ENCODE measurements around the gene GTF3C2.
"Not testable (repeated sequence)": the region's sequence is repeated elsewhere in the genome, so short reads cannot be mapped to it uniquely, and the experiment has no call there.

Gene GTF3C2

DNA sequence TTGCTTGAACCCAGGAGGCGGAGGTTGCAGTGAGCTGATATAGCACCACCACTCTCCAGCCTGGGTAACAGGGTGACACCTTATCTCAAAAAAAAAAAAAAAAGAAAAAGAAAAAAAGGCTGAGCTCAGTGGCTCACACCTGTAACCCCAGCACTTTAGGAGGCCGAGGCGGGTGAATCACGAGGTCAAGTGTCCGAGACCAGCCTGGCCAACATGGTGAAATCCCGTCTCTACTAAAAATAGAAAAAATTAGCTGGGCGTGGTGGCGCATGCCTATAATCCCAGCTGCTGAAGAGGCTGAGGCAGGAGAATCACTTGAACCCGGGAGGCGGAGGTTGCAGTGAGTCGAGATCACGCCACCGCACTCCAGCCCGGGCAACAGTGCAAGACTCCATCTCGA is 36.7 kb downstream of the GTF3C2 start:
- not testable (repeated sequence) for DNase-seq

DNA sequence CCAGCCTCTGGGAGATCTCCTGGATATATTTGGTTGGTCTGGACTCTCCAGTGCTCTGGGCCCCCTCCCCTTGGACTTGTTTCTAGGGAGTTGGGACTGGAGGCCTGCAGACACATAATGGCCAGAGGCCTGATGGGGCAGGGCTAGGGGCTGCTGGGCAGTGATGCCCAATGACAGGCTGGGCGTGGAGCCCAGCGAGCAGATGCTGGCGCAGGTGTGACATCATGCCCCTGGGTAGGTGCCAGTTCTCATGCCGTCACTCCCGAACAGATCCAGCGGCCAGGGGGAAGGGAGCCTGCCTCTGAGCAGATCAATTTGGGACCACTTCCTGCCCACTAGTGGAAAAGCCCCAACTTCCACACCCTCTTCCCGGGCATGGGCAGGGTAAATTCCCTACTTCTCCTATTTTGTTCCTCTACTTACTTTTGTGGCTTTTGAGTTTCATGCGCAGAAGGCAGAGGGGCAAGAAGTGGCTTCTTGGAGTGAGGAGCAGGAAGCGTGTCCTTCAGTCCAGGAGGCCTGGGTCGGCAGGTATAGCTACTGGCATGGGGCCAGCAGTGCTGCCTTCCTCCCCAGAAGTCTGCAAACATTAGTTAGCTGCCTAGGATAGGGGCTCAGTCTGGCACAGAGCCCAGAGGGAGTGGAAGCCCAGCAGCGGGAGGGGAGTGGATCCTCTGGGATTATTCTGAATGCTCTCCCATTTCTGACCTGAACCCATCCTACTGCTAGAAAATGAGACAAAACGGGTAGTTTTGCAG is 39.7 kb downstream of the GTF3C2 start:
- no peak for DNase-seq

DNA sequence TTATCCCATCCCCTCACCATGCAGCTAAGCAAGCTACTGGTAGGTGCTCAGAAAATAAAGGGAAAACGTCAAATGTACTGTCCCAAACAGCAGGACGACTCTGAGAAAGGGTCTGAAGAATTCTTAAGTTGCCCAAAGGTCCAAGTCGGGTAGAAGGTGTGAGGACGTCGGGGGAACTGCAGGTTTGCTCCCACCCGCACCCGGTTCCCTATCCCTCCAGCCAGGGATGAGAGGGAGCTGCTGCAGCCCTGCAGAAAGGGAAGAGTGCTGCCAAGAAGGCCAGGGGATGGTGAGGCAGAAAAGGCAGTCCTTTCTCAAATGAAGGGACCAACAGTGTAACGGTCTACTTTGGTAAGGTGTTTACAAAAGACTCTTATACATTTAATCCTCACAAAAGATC is 41.4 kb downstream of the GTF3C2 start:
- no peak for DNase-seq

DNA sequence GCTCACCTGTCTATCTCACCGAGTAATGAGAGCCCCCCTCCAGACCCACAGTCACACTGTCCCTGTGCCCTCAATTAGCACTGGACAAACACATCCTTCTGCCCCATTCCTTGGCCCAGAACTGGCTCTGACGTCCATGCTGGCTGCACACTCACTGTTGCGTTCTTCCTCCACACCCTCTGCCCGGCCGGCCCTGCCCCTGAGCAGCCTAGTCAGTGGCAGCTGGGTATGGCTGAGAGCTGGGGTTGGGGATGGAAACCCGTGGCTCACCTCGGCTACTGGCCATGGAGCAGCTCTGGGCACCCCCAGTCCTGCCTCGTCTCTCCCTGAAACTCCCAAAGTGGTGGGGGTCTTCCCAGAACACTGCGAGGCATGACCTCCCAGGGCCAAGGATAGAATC is 41.9 kb downstream of the GTF3C2 start:
- DNase-seq: no peak

DNA sequence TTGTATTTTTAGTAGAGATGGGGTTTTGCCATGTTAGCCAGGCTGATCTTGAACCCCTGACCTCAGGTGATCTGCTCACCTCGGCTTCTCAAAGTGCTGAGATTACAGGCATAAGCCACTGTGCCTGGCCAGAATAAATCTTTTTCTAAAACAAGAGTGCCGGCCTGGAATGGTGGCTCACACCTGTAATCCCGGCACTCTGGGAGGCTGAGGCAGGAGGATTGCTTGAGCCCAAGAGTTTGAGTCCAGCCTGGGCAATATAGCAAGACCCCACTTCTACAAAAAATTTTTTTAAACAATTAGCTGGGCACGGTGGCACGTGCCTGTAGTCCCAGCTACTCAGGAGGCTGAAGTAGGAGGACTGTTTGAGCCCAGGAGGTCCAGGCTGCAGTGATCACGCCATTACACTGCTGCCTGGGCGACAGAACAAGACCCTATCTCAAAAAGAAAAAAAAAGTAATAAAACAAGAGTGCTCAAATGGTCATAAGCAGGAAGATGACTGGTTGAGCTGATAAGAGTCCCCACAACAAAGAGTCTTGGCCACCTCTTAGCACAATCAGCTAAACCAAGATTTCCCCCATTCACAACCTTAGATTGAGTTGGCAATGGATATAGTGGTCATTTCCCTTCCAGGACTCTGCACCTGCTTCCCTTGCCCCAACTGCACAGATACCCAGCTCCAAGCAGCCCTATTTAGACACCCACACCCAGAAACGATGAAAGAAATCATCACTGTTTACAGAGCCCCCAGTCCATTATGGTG is 42.5 kb downstream of the GTF3C2 start:
- no peak for DNase-seq

DNA sequence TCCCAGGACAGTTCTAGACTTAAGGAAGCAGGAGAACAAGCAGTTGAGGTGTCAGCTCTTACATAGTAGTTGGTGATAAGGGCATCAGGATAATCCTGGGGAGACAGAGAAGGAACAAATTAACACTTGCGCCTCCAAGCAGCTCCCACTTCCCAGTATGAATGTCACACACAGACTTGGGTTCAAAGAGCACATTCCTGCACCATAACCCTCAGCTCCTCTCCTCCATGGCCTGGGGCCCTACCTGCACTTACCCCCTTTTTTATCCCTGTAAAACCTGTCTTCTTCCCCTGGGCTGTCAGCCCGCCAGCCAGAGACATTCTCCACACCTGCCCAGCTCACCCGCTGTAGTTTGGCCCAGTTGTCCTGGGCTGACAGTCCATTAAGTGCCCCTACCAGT is 44.4 kb downstream of the GTF3C2 start:
- DNase-seq: no peak

DNA sequence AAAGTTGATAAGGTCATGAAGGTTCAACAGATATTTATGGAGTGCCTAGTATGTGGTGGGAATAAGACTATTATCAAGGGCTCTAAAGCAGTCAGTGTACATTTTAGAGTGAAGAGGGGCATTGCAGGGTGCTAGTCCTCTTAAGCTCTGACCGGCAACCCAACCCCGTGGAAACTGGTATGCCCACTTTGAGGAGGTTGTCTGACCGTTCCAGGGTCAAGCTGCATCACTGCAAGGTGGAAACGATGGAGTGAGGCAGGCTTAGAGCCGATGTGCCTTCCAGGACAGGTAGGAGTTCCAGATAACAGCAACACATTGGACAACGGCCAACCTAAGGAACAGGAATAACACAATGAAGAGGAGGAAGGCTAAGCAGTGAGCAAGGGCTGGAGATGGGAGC is 46.9 kb downstream of the GTF3C2 start:
- DNase-seq: no peak

DNA sequence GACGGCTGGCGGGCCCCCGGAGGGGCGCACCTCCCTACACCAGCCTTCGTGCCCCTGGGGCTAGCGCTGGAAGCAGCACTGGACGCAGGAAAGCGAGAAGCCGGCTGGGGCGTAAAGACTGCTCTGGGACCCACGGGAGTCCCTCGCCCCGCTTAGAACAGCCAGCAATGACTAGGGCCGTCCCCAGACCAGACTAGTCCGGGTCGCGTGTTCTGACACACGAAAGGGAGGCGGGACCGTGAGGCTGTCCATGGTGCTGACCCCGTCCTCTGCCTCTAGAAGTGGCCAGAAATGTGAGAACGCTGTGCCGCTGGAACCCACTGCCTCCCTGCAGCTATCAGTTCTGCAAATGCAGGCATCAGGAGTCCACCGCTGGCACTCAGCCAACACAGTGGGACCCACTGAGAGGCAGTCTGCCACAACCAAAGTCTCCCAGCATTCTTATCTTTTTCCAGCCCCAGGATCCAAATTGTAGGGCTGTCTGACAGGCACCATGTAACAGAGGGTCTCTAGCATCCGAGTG is 48.1 kb downstream of the GTF3C2 start, which contains the start of gene UCN:
TSS of gene UCN (minus strand) at position 87 of the 523 bp plus-strand sequence. CDS start 550 bp downstream, outside the sequence.
- DNase-seq: no peak

DNA sequence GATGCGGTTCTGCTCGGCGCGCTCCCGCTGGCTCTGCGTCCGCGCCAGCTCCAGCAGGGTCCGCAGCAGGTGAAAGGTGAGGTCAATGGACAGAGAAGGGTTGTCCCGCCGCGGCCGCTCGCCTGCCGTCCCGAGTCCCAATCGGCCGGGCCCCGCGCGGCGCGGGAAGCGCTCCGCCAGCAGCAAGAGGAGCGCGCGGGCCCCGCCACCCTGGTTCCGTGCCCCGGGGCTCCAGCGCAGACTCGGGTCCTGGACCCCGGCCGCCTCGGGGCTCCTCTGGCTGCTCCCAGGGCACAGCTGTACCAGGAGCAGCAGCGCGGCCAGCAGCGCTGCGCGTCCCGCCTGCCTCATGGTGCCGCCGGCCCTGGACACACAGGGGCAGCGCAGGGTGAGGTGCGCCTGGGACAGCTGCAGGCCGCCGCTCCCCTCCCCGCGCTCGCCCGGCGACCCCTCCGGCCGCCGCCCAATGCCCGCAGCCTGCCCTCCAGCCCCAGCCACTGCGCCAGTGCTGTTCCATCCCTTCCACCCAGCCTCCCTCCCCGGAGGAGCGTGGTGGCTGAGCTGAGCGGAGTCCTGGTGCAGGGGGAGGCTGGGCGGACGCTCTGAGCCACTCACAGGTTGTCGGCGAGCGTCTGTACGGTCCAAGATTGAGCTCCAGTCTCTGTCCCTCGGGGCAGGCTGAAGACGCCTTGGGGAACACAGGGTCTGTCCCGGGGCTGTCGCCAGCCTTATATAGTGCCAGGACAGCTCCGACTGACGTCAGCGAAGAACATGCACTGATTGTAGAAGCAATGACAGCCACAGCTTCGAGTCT is 48.8 kb downstream of the GTF3C2 start:
- no peak for DNase-seq

DNA sequence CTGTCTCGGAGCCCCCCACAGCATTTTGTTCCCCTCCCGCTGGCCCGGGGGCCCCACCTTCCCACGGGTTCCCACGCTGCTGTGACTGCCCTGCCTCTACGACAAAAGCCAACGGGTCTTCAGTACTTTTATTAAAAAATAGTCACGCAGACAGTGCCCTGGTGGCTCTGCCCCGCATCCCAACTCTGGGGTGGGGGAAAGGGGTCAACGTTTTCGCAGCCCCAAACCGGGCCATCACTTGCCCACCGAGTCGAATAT is 49.3 kb downstream of the GTF3C2 start:
- DNase-seq: no peak

DNA sequence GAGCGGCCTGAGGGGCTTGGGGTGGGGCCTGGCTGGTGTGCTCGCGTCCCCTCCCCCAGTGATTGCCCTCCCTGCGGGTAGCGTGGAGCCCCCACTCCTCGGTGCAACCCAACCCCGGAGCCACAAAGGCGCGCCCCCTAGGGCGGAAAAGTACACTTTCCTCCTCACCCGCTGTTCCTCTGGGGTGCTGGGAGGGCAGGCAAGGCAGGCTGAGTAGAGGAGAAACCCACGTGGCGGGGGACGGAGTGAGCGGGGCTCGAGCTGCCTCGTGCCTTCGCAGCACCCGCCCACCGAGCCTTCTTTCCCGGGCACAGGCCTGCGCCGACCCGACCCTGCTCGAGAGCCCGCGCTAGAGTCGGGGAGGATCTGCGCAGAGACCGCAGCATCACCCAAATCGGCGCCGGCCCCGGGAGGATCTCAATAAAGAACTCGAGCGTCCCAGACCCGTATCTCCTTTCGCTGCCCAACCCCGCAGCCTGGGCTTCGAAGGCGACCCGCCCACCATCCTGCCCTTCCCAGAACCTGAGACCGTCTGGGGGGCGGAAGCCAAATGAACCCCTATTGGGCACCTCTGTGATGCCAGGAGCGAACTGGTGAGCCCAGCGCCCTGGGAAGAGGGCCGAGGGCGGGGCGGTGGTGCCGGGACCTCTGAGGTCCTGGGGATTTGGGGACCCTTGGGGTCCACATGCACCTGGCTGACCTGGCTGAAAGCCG is 49.8 kb downstream of the GTF3C2 start:
- DNase-seq: peak in 1 of 2 donors; percentile 22

DNA sequence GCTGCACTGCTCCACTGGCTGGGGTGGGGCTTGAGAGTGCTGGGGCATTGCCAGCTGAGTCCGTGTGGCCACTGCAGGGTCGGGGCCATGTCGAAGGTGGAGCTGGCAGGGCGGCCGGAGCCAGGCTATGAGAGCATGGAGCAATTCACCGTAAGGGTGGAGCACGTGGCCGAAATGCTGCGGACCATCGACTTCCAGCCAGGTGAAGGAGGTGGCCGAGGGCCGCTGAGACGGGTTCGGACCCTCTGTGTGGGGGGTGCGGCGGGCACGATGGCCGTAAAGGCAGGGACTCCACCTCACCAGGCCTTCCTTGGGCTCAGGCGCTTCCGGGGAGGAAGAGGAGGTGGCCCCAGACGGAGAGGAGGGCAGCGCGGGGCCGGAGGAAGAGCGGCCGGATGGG is 50.4 kb downstream of the GTF3C2 start:
- no peak for DNase-seq

DNA sequence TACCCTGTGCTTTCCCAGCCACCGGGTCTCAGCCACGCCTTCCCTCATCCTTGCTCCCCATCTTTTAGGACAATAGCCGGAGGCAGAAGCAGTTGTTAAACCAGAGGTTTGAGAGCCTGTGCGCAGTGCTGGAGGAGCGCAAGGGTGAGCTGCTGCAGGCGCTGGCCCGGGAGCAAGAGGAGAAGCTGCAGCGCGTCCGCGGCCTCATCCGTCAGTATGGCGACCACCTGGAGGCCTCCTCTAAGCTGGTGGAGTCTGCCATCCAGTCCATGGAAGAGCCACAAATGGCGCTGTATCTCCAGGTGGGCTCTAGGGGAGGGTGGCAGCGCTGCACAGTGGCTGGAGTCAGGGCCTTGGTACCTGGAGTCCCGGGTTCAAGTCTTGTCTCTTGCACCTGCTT is 51.0 kb downstream of the GTF3C2 start:
- DNase-seq: no peak

DNA sequence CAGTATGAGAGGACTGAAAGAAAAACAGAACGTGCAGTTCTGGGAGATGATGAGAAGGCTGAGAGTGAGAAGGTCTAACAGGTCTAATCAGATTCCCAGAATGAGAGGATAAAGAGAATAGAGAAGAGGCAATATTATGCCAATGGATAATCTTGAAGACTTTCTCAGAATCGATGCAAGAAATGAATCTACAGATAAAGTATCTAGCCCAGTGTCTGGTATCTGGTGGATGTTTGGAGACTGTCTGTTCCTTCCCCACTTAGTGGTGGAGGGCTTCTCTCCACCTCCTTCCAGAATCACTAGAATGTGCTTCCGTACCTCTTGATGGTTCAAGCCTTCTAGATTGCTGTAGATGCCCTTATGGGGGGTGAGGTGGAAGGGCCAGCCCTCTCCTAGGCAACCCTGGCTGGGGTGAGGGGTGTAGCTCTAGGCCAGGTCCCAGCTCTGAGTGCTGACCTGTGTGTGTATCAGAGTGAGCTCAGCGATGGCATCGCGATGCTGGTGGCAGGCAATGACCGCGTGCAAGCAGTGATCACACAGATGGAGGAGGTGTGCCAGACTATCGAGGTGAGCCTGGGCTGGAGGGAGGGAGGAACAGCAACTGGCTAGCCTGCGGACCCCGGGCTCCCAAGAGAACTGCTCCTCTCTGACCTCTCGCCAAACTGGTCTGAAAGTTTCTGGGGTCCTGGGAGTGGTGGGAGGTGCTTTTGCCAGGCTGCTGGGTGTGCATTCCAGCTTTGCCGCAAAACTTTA is 51.9 kb downstream of the GTF3C2 start:
- no peak for DNase-seq

DNA sequence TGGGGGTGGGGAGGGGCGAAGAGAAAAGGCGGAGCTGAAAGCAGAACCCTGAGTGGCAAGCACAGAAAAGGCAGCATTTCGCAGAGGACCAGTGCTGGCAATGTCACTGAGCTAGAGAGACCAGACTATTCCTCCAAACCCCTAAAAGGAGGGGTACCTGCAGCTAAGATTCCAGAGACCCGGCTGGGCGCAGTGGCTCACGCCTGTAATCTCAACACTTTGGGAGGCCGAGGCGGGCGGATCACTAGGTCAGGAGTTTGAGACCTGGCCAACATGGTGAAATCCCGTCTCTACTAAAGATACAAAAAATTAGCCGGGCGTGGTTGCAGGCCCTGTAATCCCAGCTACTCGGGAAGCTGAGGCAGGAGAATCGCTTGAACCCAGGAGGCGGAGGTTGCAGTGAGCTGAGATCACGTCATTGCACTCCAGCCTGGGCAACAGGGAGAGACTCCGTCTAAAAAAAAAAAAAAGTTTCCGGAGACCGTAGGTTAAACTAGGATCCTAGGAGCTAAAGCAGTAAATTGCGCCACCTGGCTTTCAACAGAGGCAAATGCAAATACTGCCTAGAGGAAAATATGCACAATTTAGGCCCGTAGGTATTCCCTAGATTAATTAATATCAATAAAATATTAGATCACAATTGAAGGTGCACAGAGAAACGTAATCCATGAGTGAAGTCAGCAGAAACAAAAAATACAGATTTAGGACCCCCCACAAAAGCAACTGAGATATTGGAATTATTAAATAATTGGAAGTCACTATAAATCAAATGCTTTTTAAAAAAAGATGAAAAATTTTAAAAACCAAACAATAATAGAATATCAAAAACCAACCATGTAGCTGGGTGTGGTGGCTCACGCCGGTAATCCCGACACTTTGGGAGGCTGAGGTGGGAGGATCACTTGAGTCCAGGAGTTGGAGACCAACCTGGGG is 53.2 kb downstream of the GTF3C2 start:
- DNase-seq: peak; percentile 48 to 70

DNA sequence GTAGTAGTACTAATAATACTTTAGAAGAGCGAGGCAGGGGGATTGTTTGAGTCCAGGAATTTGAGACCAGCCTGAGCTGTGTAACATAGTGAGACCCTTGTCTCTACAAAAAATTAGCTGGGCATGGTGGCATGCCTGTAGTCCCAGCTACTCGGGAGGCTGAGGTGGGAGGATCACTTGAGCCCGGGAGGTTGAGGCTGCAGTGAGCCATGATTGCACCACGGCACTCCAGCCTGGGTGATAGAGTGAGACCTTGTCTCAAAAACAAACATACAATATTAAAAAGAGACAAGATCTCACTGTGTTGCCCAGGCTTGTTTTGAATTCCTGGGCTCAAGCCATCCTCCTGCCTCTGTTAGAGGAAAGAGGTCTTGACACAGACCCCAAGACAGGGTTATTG is 56.0 kb downstream of the GTF3C2 start:
- DNase-seq: not testable (repeated sequence)

DNA sequence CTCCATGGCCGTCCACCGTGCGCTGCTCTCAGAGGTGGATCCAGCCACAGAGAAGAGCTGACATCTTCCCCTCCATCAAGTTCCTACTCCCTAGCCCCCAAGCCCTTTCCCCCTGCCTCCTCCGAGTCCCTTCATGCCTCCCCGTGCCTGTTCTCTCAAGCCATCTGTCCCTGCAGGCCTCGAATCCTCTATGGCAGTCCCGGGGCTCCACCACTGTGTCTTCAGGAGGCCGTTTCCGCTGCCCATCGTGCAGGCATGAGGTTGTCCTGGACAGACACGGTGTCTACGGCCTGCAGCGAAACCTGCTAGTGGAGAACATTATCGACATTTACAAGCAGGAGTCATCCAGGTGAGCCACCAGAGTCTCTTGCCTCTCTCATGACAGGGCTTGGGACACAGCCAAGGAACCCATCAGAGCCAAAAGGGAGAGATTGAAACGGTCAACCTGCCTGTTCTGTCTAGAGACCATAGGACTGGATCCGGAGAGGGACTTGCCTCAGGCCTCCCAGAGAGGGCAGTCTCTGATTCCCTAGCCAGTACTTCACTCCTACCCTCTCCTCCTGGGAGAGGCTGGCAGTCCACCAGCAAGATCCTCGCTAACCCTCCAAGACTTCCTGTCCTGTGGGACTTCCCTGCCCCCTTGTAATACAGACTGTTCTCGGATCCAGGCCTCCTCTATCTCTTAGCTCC is 58.0 kb downstream of the GTF3C2 start:
- no peak for DNase-seq

DNA sequence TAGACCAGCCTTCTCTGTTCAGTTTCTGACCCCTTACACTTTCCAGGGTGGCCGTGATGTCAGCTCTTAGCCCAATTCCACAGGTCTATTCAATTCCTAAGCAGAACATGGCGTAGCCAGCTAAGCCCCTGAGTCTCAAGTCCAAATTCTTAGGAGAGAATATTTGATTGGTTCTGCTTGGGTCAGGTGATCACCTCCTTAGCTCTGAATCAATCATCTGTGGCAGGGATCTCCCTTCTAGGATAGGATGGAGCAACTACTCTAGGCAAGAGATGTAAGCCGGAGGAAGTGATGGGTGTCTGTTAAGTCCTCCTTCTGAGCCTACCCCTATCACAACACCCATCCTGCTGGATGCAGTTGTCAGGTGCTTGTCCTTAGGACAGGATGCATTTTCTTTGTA is 59.4 kb downstream of the GTF3C2 start:
- no peak for DNase-seq

DNA sequence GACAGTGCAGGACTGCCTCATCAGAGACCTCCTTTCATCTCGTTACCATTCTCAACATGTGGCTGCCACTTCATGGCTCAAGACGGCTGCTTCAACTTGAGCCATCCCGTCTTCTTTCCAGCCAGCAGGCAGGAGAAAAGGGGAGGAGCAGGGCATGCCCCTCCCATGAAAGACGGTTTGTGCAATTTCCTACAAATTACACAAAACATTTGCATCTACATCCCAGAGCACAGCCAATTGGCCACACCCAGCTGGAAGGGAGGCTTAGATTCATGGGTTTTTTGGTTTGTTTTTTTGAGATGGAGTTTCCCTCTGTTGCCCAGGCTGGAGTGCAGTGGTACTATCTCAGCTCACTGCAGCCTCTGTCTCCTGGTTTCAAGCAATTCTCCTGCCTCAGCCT is 60.1 kb downstream of the GTF3C2 start:
- peak in 1 of 2 donors; percentile 16 for DNase-seq

DNA sequence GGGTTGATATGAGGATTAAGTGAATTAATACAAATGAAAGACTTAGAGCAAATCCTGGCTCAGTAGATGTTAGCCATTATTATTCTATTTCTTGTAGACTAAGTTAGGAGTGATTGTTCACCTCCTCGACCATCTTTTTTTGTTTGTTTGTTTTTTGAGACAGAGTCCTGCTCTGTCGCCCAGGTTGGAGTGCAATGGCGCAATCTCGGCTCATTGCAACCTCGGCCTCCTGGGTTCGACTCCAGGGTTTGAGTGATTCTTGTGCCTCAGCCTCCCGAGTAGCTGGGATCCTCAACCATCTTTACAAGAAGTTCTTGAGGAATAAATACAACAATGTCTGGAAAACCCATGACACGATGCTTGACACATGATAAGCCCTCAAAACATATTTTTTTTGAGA is 61.6 kb downstream of the GTF3C2 start:
- no peak for DNase-seq

All from CD4-positive, alpha-beta T cell treated with Interferon alpha-2 for 1 hour (primary cell).